Colonic mucosa (tissue), 4 donors: ENCODE results near the gene FIBCD1. TPM values are rescaled to one million over a fixed set of nuclear protein-coding genes. Genes with fewer than 3 reads are reported as not detected.

Experiments used
- DNase-seq: peaks from one replicate; pipeline ENCODE4 v3.0.0-alpha.2; 2020
- H3K27ac ChIP-seq: fragments of 200-600 bp; one replicate; pipeline ENCODE4 v1.8.0; 2021
- H3K27me3 ChIP-seq: fragments of 200-600 bp; one replicate; pipeline ENCODE4 v1.8.0; 2021
- H3K36me3 ChIP-seq: fragments of 200-600 bp; one replicate; pipeline ENCODE4 v1.8.0; 2021
- H3K4me1 ChIP-seq: fragments of 200-600 bp; one replicate; pipeline ENCODE4 v1.8.0; 2021; ENCODE audit warnings: mild to moderate bottlenecking
- H3K4me3 ChIP-seq: fragments of 200-600 bp; one replicate; pipeline ENCODE4 v1.8.0; 2021
- H3K9ac ChIP-seq, 2 donors: one replicate each; pipeline ENCODE4 v1.7.0; 2013; ENCODE audit warnings: control low read depth in 2 of 2, low read depth in 2 of 2, low read length in 2 of 2
- H3K9me3 ChIP-seq: fragments of 200-600 bp; one replicate; pipeline ENCODE4 v1.8.0; 2021
- intact Hi-C: fragments of 100-400 bp; cut with DNase I; formaldehyde crosslinking; loops from one replicate; pipeline ENCODE4 v1.14.1; 2022
- total RNA-seq, 2 donors: library from RNA; stranded (reverse); fragmentation: NEBNext Ultra II Directional in 1 of 2; extraction: Animal tissue kit (Norgen Biotek cat#: 25700) in 1 of 2; gene quantifications; one replicate each; pipeline ENCODE4 v1.2.1, GENCODE V29; 2021
- TF ChIP-seq, protein P1 (sequence below): fragments of 200-600 bp; IDR thresholded peaks from one replicate; pipeline ENCODE4 v1.8.0; 2022; ENCODE audit warnings: antibody characterized with exemption, mild to moderate bottlenecking
- donor health status: healthy.
- donor health status: DM: no; HTN: no; CAD: no.
- donor health status: DM: no; HTN: no; CAD: no.

Gene FIBCD1
- total RNA-seq, 2 donors from 2014 or later: 9.0 to 32.9 TPM

- Histone ChIP-seq H3K9ac (no peak overlapping the region), H3K4me3 (no peak overlapping the region), H3K36me3 (no peaks in the 10 kb centered on the region), H3K9me3 (no peaks in the 10 kb centered on the region), H3K27me3 (no peaks in the 10 kb centered on the region), H3K27ac (no peak overlapping the region), H3K4me1 (no peaks in the 10 kb centered on the region)
- TF ChIP-seq, protein P1, sequence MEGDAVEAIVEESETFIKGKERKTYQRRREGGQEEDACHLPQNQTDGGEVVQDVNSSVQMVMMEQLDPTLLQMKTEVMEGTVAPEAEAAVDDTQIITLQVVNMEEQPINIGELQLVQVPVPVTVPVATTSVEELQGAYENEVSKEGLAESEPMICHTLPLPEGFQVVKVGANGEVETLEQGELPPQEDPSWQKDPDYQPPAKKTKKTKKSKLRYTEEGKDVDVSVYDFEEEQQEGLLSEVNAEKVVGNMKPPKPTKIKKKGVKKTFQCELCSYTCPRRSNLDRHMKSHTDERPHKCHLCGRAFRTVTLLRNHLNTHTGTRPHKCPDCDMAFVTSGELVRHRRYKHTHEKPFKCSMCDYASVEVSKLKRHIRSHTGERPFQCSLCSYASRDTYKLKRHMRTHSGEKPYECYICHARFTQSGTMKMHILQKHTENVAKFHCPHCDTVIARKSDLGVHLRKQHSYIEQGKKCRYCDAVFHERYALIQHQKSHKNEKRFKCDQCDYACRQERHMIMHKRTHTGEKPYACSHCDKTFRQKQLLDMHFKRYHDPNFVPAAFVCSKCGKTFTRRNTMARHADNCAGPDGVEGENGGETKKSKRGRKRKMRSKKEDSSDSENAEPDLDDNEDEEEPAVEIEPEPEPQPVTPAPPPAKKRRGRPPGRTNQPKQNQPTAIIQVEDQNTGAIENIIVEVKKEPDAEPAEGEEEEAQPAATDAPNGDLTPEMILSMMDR: no peak
- intact Hi-C loops: no loop called here
- DNase-seq: no peak
These were observed 8.8 kb downstream of the FIBCD1 start for GRCh38 chr9:130930132-130930803.

- intact Hi-C loops: no loop called here
- Histone ChIP-seq H3K27me3 (no peaks in the 10 kb centered on the region), H3K9ac (no peak overlapping the region), H3K9me3 (no peaks in the 10 kb centered on the region), H3K27ac (no peak overlapping the region), H3K4me1 (no peaks in the 10 kb centered on the region), H3K36me3 (no peaks in the 10 kb centered on the region), H3K4me3 (no peak overlapping the region)
- TF ChIP-seq, protein P1: no peak
- no peak for DNase-seq
These were observed 9.4 kb downstream of the FIBCD1 start for GRCh38 chr9:130929571-130930038.

- Histone ChIP-seq H3K27ac (no peak overlapping the region), H3K9ac (no peak overlapping the region), H3K36me3 (no peaks in the 10 kb centered on the region), H3K4me3 (no peak overlapping the region), H3K4me1 (no peaks in the 10 kb centered on the region), H3K9me3 (no peaks in the 10 kb centered on the region), H3K27me3 (no peaks in the 10 kb centered on the region)
- peak; percentile 79 for DNase-seq
- TF ChIP-seq, protein P1: no peak
- intact Hi-C loops: no loop called here
These were observed 10.8 kb downstream of the FIBCD1 start for GRCh38 chr9:130927995-130928900.

DNA sequence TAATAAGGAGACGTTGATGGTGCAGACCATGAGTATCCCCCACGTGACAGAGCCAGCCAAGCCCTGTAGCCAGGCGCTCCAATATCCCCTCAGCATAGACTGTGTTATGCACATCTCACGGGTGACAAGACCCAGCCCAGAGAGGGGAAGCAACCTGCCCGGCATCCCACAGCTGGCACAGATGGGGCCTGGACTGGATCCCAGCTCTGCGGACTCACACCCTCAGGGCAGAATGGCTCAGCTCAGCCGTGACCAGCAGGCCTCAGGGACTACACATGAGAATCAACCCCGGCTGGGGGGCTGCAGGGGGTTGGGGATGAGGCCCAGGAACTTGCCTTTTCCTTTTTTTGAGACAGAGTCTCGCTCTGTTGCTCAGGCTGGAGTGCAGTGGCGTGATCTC is 11.7 kb downstream of the FIBCD1 start:
- Histone ChIP-seq H3K36me3 (no peaks in the 10 kb centered on the region), H3K27ac (no peak overlapping the region), H3K4me3 (no peak overlapping the region), H3K9me3 (no peaks in the 10 kb centered on the region), H3K9ac (no peak overlapping the region), H3K27me3 (no peaks in the 10 kb centered on the region), H3K4me1 (no peaks in the 10 kb centered on the region)
- TF ChIP-seq, protein P1: no peak
- DNase-seq: no peak
- intact Hi-C loops: no loop called here

- H3K36me3 ChIP-seq: no peaks in the 10 kb centered on the region
- no peak overlapping the region for H3K4me3 ChIP-seq
- TF ChIP-seq, protein P1: no peak
- intact Hi-C loops: no loop called here
- H3K4me1 ChIP-seq: no peaks in the 10 kb centered on the region
- H3K27me3 ChIP-seq: no peaks in the 10 kb centered on the region
- H3K9me3 ChIP-seq: no peaks in the 10 kb centered on the region
- no peak overlapping the region for H3K27ac ChIP-seq
- DNase-seq: no peak
- no peak overlapping the region for H3K9ac ChIP-seq
These were observed 13.9 kb downstream of the FIBCD1 start for GRCh38 chr9:130925050-130925678.
